Endometrial microvascular endothelial cells (primary cell): ENCODE measurements around the gene XCL1. TPM values are rescaled to one million over a fixed set of nuclear protein-coding genes. Genes with fewer than 3 reads are reported as not detected.

Experiments used
- in situ Hi-C: cut with HindIII; loops from 2 replicates; pipeline ENCODE4 v1.10.0; 2017; ENCODE audit warnings: low sequenced_read_pairs, low pct_unique_long_range_greater_than_20kb; ENCODE audit errors: inconsistent ontology term
- total RNA-seq: library from RNA; depleted of rRNA; stranded (reverse); fragments of >200 nt; gene quantifications from one replicate; pipeline ENCODE4 v1.2.3, GENCODE V29; 2015; ENCODE audit errors: inconsistent ontology term

The XCL1 gene
- total RNA-seq, 1 donor from 2014 or later: not detected

DNA sequence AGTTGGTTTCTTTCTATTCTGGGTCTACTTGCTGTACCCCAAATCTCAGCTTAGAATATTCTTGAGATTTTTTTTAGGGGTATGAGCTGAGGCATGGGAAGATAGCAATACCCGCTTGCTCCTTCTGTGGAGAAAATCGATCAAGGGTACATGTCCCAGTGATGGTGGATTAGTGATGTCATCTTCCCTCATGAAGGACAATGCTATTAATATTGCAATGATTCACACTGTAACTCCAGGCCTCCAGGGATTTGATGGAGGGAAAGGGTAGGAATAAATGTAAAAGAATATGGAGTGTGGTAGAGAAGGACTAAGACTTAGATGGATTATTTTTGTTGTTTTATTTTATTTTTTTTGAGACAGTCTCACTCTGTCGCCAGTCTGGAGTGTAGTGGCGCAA lies 47.4 kb downstream of the XCL1 start:
- in situ Hi-C loops: no loop called here

DNA sequence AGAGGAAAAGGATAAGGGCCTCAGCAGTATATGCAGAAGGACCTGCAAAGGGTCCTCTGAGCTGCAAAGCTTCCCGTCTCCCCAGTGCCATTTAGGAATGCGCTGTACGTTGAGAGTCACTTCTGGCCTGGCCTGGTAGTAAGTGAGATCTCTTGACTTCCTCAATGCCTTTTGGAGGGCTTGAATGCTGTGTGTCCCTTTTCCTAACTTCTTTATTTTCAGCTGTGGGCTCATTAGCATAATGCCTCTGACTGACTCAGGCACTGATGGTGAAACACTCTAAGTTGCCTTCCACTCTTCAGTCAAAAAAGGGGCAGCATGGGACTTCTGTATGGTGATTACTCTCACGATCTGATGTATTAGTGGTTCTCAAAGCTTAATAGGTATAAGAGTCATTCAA lies 49.9 kb downstream of the XCL1 start:
- in situ Hi-C loops: no loop called here

DNA sequence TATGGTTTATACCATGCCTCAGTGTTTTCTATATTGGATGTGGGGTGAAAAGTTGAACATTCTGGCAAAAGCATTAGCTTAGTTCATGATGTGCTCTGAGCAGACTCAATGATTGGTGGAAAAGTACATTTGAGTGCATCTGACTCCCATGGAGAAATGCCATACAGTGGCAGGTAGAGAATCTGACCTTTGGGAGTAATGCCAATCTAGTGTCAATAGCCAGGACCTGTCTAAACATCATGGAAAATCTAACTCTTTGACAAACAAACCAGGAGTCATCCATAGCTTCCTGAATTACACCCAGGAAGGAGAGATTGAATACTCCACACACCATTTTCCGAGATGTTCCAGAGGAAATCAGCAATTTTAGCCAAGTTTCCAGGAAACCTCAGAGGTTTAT lies 51.0 kb downstream of the XCL1 start:
- in situ Hi-C loops: no loop called here

DNA sequence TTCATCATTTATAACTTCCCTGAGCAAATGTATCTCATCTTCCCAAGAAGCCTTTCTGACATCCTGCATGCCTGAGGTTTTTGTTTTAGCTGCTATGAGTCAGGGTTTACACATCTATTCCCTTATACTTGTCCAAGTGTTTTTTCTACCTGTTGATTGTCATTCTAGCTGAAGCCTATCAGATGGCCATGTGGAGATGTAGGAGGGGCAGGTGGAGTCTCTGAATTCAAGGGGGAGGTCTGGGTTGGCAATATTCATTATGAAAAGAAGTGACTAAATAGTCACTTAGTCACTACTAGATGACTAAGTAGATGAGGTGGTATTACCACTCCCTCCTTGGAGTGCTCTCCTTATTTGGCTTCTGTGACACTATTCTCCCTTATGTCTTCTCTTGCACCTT lies 52.4 kb downstream of the XCL1 start:
- in situ Hi-C loops: no loop called here

DNA sequence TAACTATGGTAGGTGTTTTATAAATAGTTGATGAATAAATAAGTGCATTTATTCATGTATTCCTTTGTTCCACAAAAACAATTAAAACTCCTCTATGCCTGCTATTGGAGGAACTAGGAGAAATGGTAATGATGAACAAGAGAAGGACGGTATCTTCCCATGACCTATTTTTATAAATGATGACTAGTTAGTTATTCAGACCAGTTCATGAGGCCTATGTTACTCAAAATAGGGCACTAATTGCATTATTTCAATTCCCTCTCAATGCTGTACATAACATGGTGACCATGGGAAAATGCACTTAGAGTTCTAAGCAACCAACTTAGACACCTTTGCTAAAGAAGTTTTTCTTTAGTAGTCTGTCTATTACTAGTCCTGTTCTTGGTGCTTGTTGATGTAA lies 53.1 kb downstream of the XCL1 start:
- in situ Hi-C loops: no loop called here

Other genes with a start within 250 kb of the XCL1 start
- gene XCL2, start 32.6 kb upstream of the XCL1 start, total RNA-seq: not detected
- not detected for gene DPT, start 152.6 kb downstream of the XCL1 start, total RNA-seq